Measurements from ENCODE around the gene GAS5. TPM values are rescaled to one million over a fixed set of nuclear protein-coding genes. Genes with fewer than 3 reads are reported as not detected.

Gene GAS5
- 439 and 469 TPM in 2 replicates for total RNA-seq

DNA sequence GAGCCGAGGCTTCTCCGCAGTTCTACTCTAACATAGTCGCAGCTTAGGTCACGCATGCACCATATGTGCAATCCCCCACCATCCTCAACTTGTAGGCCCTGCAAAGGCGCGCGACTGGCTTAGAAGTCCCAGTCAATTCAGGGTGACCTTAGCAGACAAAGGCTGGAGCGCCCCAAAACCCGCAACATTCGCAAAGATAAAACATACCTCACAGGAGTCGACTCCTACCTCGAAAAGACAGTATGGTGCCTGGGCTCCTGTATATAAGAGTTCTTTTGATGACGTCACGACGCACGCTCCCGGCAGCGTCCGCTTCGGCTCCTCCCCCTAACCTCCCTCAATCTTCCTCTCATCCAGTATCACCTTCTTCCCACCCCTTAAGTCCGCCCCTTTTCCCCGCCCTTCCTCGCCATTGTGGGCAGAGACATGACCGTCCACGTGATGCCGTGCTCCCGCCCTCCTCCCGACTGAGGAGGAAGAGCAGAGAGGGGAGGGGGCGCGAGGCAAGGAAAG, at the start of gene GAS5:
TSS of gene GAS5 (minus strand) at position 237 of the 513 bp plus-strand sequence.

GRCh38 chr1:173917149-173917548, 49.4 kb upstream of the GAS5 start, which contains the start of gene SERPINC1:
SERPINC1 (minus strand) TSS chr1:173917327; CDS start chr1:173917259, 68 bp downstream.

GRCh38 chr1:173868266-173869020, 654 bp upstream of the GAS5 start, which contains the start of gene ZBTB37:
ZBTB37 (plus strand) TSS chr1:173868380; CDS start chr1:173870226, 1,846 bp downstream.

DNA sequence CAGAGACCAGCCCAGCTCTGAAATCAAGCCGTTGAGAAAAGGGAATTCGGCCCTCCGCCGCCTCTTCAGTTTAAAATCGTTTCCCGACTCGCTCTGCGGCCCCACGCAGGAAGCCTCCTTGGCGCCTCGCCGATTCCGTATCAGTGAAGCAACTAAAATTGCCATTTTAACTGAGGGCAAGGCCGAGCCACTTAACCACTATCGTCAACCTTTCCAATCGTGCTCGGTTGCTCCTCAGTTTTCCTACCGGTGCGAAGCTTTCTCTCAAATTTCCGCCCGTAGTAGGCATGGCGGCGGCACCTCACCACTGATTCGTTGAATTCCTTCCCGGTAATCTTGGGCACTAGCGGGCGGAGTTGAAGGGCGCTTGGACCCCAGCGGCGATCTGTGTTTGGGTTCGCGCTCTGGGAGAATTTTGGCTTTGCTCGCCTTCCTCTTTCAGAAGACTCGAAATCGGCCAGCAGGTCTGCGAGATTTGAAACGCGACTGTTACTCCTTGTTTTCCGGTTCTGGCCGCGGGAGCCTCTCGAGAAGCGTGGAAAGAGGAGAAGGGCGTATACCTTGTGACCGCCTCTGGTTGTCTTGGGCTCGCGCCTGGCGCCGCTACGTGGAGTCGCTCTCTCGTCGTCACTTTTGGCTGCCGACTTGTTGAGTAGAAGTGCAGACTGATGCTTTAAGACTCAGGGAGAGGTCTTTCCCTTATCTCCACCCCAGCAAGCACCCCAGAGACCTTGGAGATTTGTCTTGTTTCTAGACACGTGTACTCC, 43.3 kb downstream of the GAS5 start, which contains the start of the genes CENPL and DARS2:
TSS of gene CENPL (minus strand) at position 569 of the 767 bp plus-strand sequence. CDS start 13,584 bp downstream, outside the sequence.
TSS of gene DARS2 (plus strand) at position 359 of the 767 bp plus-strand sequence. CDS start 557 bp downstream, outside the sequence.

Other genes with a start within 250 kb of the GAS5 start
- gene TEX50, start 232.7 kb downstream of the GAS5 start, total RNA-seq: not detected in 2 replicates
- 0.36 TPM in 1 of 2 replicates, not detected in the other for gene ANKRD45, start 198.1 kb downstream of the GAS5 start, total RNA-seq
- 32.1 and 40.8 TPM in 2 replicates for gene KLHL20, start 153.0 kb downstream of the GAS5 start, total RNA-seq
- gene DARS2, start 43.3 kb downstream of the GAS5 start, total RNA-seq: 15.0 and 17.1 TPM in 2 replicates
- gene CENPL, start 43.1 kb downstream of the GAS5 start, total RNA-seq: 9.9 and 18.2 TPM in 2 replicates
- 2.8 and 6.3 TPM in 2 replicates for gene ZBTB37, start 391 bp upstream of the GAS5 start, total RNA-seq
- gene SERPINC1, start 49.3 kb upstream of the GAS5 start, total RNA-seq: not detected in 2 replicates
- 13.5 and 17.5 TPM in 2 replicates for gene RC3H1, start 154.4 kb upstream of the GAS5 start, total RNA-seq

Measured in endothelial cell of coronary artery (primary cell).